GM13976 (cell line): Measurements from ENCODE around the gene ETDC.

Source experiments
- DNase-seq: peaks from one replicate; pipeline ENCODE4 v3.0.0; 2012; ENCODE audit warnings: low spot score
- CTCF ChIP-seq: IDR thresholded peaks from 2 replicates; pipeline ENCODE4 v1.5.1; 2012; ENCODE audit warnings: borderline replicate concordance, mild to moderate bottlenecking; ENCODE audit not compliant: insufficient read depth; ENCODE audit errors: extremely low read depth, missing control alignments, control extremely low read depth
- in situ Hi-C: fragments of 300-500 bp; cut with MboI; formaldehyde crosslinking; loops from one replicate; pipeline ENCODE4 v1.12.0; 2022; ENCODE audit warnings: low sequenced_read_pairs, mixed read lengths, inconsistent platforms; ENCODE audit not compliant: unreplicated experiment

The ETDC gene

GRCh38 chrX:135295238-135295943, 13.9 kb upstream of the ETDC start:
- peak; percentile 63 for DNase-seq

GRCh38 chrX:135295944-135296305, 13.4 kb upstream of the ETDC start:
- no peak for TF ChIP-seq CTCF
- no peak for DNase-seq
- in situ Hi-C loops = loop anchor here (25.0 kb wide), 1 partner anchor 134 kb away; the partner anchor contains the start of gene CT55

More at GRCh38 chrX:135295238-135295943, 13.9 kb upstream of the ETDC start:
- in situ Hi-C loops = loop anchor here (25.0 kb wide), 1 partner anchor 133 kb away; the partner anchor contains the start of gene CT55
- TF ChIP-seq CTCF = peak; percentile 9

- in situ Hi-C loops = no loop called here
- no peak for TF ChIP-seq CTCF
- no peak for DNase-seq
Measured at GRCh38 chrX:135302269-135302873, 6.9 kb upstream of the ETDC start.

GRCh38 chrX:135304741-135305140, 4.5 kb upstream of the ETDC start:
- TF ChIP-seq CTCF = no peak
- no peak for DNase-seq
- in situ Hi-C loops = no loop called here

- in situ Hi-C loops = no loop called here
- no peak for TF ChIP-seq CTCF
- no peak for DNase-seq
Measured at GRCh38 chrX:135307171-135307570, 2.1 kb upstream of the ETDC start.

GRCh38 chrX:135308345-135308855, 880 bp upstream of the ETDC start:
- DNase-seq = no peak
- in situ Hi-C loops = no loop called here

More at GRCh38 chrX:135308345-135308855, 880 bp upstream of the ETDC start:
- TF ChIP-seq CTCF = no peak
